IMR-90 (cell line): ENCODE measurements around the gene CCZ1B. TPM values are rescaled to one million over a fixed set of nuclear protein-coding genes. Genes with fewer than 3 reads are reported as not detected.
"Not testable (repeated sequence)": the region's sequence is repeated elsewhere in the genome, so short reads cannot be mapped to it uniquely, and the experiment has no call there.

Experiments used
- ATAC-seq: fragments of 200-7000 bp; cut with Tn5 transposase; 2 replicates; pipeline ENCODE4 v1.9.1; 2020; ENCODE audit warnings: low read depth, mild to moderate bottlenecking, moderate library complexity
- BruUV-seq: library from RNA; stranded (reverse); fragments of 400-500 nt; replicated peaks from 2 replicates; lab custom pipeline; 2021; lab: Mats Ljungman, UMichigan
- CTCF ChIA-PET: fragments of 300-600 bp; formaldehyde crosslinking; extraction: SDS; loops from one replicate; lab custom pipeline; 2021; ENCODE audit warnings: antibody characterized with exemption; lab: Yijun Ruan, JAX
- POLR2A ChIA-PET: fragments of 300-600 bp; sonication (Branson Sonifier 250); formaldehyde crosslinking; loops from one replicate; lab custom pipeline; 2022; ENCODE audit warnings: antibody characterized with exemption; ENCODE audit not compliant: unreplicated experiment; lab: Charles Lee
- DNase-seq: peaks from one replicate; pipeline ENCODE4 v3.0.0; 2013
- H2AFZ ChIP-seq: replicated peaks from 2 replicates; pipeline ENCODE3; 2013; ENCODE audit warnings: low read length, mild to moderate bottlenecking; ENCODE audit not compliant: poor library complexity
- H2AK5ac ChIP-seq: 2 replicates; pipeline ENCODE4 v1.6.1; 2013; ENCODE audit warnings: low read depth, low read length, inconsistent platforms
- H2AK9ac ChIP-seq: replicated peaks from 2 replicates; pipeline ENCODE3; 2013; ENCODE audit warnings: mild to moderate bottlenecking, low read depth, low read length, moderate library complexity; ENCODE audit not compliant: poor library complexity
- H2BK120ac ChIP-seq: 2 replicates; pipeline ENCODE4 v1.6.1; 2013; ENCODE audit warnings: low read depth, low read length, inconsistent platforms
- H2BK15ac ChIP-seq: 3 replicates; pipeline ENCODE4 v1.6.1; 2013; ENCODE audit warnings: low read depth, low read length, inconsistent platforms
- H2BK20ac ChIP-seq: 2 replicates; pipeline ENCODE4 v1.6.1; 2013; ENCODE audit warnings: low read depth, mild to moderate bottlenecking, inconsistent platforms, low read length, moderate library complexity
- H2BK5ac ChIP-seq: 2 replicates; pipeline ENCODE4 v1.6.1; 2013; ENCODE audit warnings: mild to moderate bottlenecking, low read depth, low read length, inconsistent platforms; ENCODE audit not compliant: poor library complexity, severe bottlenecking
- H3K14ac ChIP-seq: replicated peaks from 2 replicates; pipeline ENCODE4 v1.6.1; 2013; ENCODE audit warnings: low read depth, low read length, inconsistent platforms
- H3K18ac ChIP-seq: 2 replicates; pipeline ENCODE4 v1.6.1; 2013; ENCODE audit warnings: low read depth, low read length, control low read depth
- H3K23ac ChIP-seq: 2 replicates; pipeline ENCODE4 v1.6.1; 2013; ENCODE audit warnings: low read depth, low read length, inconsistent platforms
- H3K27ac ChIP-seq: 2 replicates; pipeline ENCODE4 v1.5.1; 2013; ENCODE audit warnings: mild to moderate bottlenecking, control low read depth, low read length; ENCODE audit not compliant: insufficient read depth
- H3K27me3 ChIP-seq: 2 replicates; pipeline ENCODE4 v1.6.1; 2013; ENCODE audit warnings: low read length; ENCODE audit not compliant: control insufficient read depth, insufficient read depth
- H3K36me3 ChIP-seq: 2 replicates; pipeline ENCODE4 v1.6.1; 2013; ENCODE audit warnings: low read length, mixed read lengths; ENCODE audit not compliant: control insufficient read depth, insufficient read depth
- H3K4ac ChIP-seq: 2 replicates; pipeline ENCODE4 v1.6.1; 2013; ENCODE audit warnings: low read depth, low read length, inconsistent platforms
- H3K4me1 ChIP-seq: 2 replicates; pipeline ENCODE4 v1.6.1; 2013; ENCODE audit warnings: low read length, mixed read lengths; ENCODE audit not compliant: control insufficient read depth, insufficient read depth
- H3K4me2 ChIP-seq: 2 replicates; pipeline ENCODE4 v1.6.1; 2013; ENCODE audit warnings: low read depth, mild to moderate bottlenecking, control low read depth, low read length, moderate library complexity
- H3K4me3 ChIP-seq: 2 replicates; pipeline ENCODE4 v1.5.1; 2013; ENCODE audit warnings: low read depth, mild to moderate bottlenecking, control low read depth, low read length, moderate library complexity; ENCODE audit not compliant: insufficient read depth
- H3K56ac ChIP-seq: 2 replicates; pipeline ENCODE4 v1.6.1; 2013; ENCODE audit warnings: low read length, inconsistent platforms; ENCODE audit not compliant: insufficient read depth; ENCODE audit errors: extremely low read depth
- H3K79me1 ChIP-seq, 2 experiments: 2 replicates each; pipeline ENCODE4 v1.6.1; 2013; ENCODE audit warnings: low read length in 2 of 2, inconsistent platforms in 1 of 2, low read depth in 1 of 2
- H3K9ac ChIP-seq: 2 replicates; pipeline ENCODE4 v1.6.1; 2013; ENCODE audit warnings: low read depth, low read length, control low read depth
- H3K9me1 ChIP-seq: 2 replicates; pipeline ENCODE4 v1.6.1; 2013; ENCODE audit warnings: low read length, inconsistent platforms; ENCODE audit not compliant: insufficient read depth
- H3K9me3 ChIP-seq: 2 replicates; pipeline ENCODE4 v1.6.1; 2013; ENCODE audit warnings: low read length; ENCODE audit not compliant: control insufficient read depth, insufficient read depth
- H4K20me1 ChIP-seq: 2 replicates; pipeline ENCODE4 v1.6.1; 2013; ENCODE audit warnings: low read length, inconsistent platforms; ENCODE audit not compliant: insufficient read depth
- H4K5ac ChIP-seq: 2 replicates; pipeline ENCODE4 v1.6.1; 2013; ENCODE audit warnings: mild to moderate bottlenecking, low read depth, low read length, control low read depth
- H4K8ac ChIP-seq, 2 experiments: 2 replicates each; pipeline ENCODE4 v1.6.1; 2013; ENCODE audit warnings: low read depth in 2 of 2, low read length in 2 of 2, control low read depth in 1 of 2, inconsistent platforms in 1 of 2
- H4K91ac ChIP-seq: 2 replicates; pipeline ENCODE4 v1.6.1; 2013; ENCODE audit warnings: low read depth, low read length, inconsistent platforms; ENCODE audit not compliant: insufficient read depth
- WGBS, 2 experiments: methylation state at CpG; one replicate each; pipeline versions ENCODE4 v1.1.5 to v1.1.7; 2013; ENCODE audit warnings: missing lambda C conversion rate in 2 of 2; ENCODE audit not compliant: insufficient read length in 1 of 2; ENCODE audit errors: extremely low coverage in 2 of 2; 5-methylcytosine and 5-hydroxymethylcytosine counted together
- dilution Hi-C: fragments of 300-500 bp; cut with HindIII; formaldehyde crosslinking; loops from one replicate; pipeline ENCODE4 v1.14.3; 2018; ENCODE audit warnings: low sequenced_read_pairs; ENCODE audit not compliant: unreplicated experiment
- in situ Hi-C: fragments of 300-500 bp; cut with MboI; formaldehyde crosslinking; loops from 3 replicates; pipeline ENCODE4 v1.14.3; 2019; ENCODE audit warnings: low sequenced_read_pairs, inconsistent platforms, mixed read lengths
- intact Hi-C: fragments of 100-400 bp; cut with micrococcal nuclease; formaldehyde crosslinking; loops from 2 replicates; pipeline ENCODE4 v1.10.0; 2022
- polyA plus RNA-seq, 3 experiments: library from polyadenylated mRNA; depleted of rRNA; stranded (reverse); fragments of >200 nt; gene quantifications; 2 replicates each; pipeline ENCODE4 v1.2.3, GENCODE V29; 2012; ENCODE audit warnings: low replicate concordance in 1 of 3
- total RNA-seq: library from RNA; depleted of rRNA; stranded (reverse); fragments of >200 nt; gene quantifications from 2 replicates; pipeline ENCODE4 v1.2.3, GENCODE V29; 2012

Gene CCZ1B
- total and polyA plus RNA-seq, 2 of the 4 experiments (the other 2 are of a cell fraction) = 25.5 to 41.0 TPM

GRCh38 chr7:6753964-6754363 lies 72.1 kb downstream of the CCZ1B start, which contains the start of gene RSPH10B2:
TSS of gene RSPH10B2 (plus strand) at chr7:6754103. CDS start at chr7:6757678, 3,575 bp downstream.
- BruUV-seq, H4K8ac ChIP-seq, POLR2A ChIA-PET, H3K27me3 ChIP-seq, H4K5ac ChIP-seq, H3K18ac ChIP-seq, H3K27ac ChIP-seq, in situ Hi-C loops, H2BK5ac ChIP-seq, H3K9me3 ChIP-seq, H2AFZ ChIP-seq, CTCF ChIA-PET, dilution Hi-C loops, H3K9ac ChIP-seq, H4K20me1 ChIP-seq, H3K9me1 ChIP-seq, H3K14ac ChIP-seq, DNase-seq, H3K4ac ChIP-seq, intact Hi-C loops, H3K79me1 ChIP-seq, H3K4me1 ChIP-seq, H3K56ac ChIP-seq, H3K36me3 ChIP-seq, H4K91ac ChIP-seq, H2AK9ac ChIP-seq, H3K23ac ChIP-seq, H3K4me2 ChIP-seq, H3K4me3 ChIP-seq, H2BK20ac ChIP-seq, H2AK5ac ChIP-seq, H2BK15ac ChIP-seq, H2BK120ac ChIP-seq: not testable (repeated sequence)
- no CpG with 5 or more reads among the region's 38 CpGs for WGBS, 2 experiments
- ATAC-seq = peak; percentile 71

- H2AK5ac ChIP-seq, H2AK9ac ChIP-seq, H3K18ac ChIP-seq, H3K14ac ChIP-seq, H4K5ac ChIP-seq, BruUV-seq, H2AFZ ChIP-seq, H2BK20ac ChIP-seq, H3K36me3 ChIP-seq, H3K4me1 ChIP-seq, H3K9me3 ChIP-seq, H3K4me2 ChIP-seq, in situ Hi-C loops, H4K8ac ChIP-seq, intact Hi-C loops, H3K4me3 ChIP-seq, POLR2A ChIA-PET, H4K91ac ChIP-seq, H2BK15ac ChIP-seq, H3K79me1 ChIP-seq, DNase-seq, dilution Hi-C loops, ATAC-seq, H3K27ac ChIP-seq, H4K20me1 ChIP-seq, H3K9me1 ChIP-seq, CTCF ChIA-PET, H2BK5ac ChIP-seq, H2BK120ac ChIP-seq, H3K9ac ChIP-seq, H3K23ac ChIP-seq, H3K4ac ChIP-seq, H3K27me3 ChIP-seq, H3K56ac ChIP-seq: not testable (repeated sequence)
- WGBS, 2 experiments = no CpG with 5 or more reads among the region's 6 CpGs
Observed at GRCh38 chr7:6750173-6750572, 75.9 kb downstream of the CCZ1B start.
